ENCODE data around the gene NCOA7.
"Not testable (repeated sequence)": the region's sequence is repeated elsewhere in the genome, so short reads cannot be mapped to it uniquely, and the experiment has no call there.

Gene NCOA7

DNA sequence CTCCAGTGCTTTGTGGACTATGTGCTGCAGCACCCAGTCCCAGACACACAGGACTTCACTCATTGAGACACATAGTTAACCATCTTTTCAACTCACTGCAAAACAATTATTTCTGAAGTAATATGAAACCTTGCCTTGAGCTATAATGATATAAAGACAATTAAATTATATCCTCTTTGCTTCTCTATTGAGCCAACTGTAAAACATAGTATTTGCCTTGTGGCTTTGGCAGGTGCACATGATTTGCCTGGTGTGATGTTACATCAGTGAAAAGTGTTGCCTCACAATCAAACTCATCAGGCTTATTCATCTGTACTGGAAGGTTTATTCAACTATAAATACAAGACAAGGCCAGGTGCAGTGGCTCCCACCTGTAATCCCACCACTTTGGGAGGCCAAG, 80.6 kb downstream of the NCOA7 start:
- no peak for DNase-seq (ENCODE audit: low read depth)

DNA sequence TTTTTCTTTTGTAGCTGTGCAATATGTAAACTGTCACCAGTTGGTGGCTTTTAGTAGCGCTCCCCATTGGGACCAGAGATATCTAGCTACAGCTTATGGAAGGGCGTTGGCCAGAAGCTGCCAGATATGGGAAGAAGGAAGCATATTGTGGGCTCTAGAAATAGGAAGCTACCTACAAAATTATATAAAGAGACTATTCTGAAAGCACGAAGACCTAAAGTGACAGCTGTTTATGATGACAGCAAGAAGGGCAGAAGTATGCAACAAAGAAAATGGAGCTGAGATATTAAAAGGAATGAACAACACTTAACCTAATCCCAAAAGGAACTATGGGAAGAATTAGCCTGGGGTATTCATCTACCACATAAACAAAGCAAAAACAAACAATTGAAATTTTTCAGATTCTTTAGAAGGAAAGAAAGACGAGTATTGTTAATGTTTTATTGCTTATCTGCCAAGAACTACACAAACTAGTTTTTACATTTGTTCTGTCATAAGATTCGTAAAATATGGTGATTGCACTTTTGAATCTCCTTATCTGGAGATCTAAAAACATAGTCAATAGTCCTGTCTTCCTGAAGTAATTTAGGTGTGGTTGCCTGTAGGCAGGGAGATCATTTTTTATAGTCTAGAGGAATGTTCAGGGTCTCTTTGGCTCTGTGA, 81.6 kb downstream of the NCOA7 start:
- peak; percentile 43 for DNase-seq (ENCODE audit: low read depth)

DNA sequence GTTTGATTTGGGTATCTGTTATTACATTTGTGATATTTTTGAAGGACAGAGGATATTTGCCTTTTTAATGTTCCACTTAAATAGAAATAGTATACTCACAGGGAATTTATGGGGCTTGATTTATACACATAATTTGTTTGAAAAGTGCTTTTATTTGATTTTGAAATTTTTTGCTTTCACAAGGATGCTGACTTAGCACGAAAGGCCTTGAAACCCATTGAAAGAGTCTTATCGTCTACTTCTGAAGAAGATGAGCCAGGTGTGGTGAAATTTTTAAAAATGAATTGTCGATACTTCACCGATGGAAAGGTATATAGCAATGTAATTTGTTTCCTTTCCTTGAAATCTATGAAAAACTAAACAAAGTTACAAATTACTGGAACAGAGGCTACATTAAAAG, 91.5 kb downstream of the NCOA7 start:
- DNase-seq (ENCODE audit: low read depth): no peak

DNA sequence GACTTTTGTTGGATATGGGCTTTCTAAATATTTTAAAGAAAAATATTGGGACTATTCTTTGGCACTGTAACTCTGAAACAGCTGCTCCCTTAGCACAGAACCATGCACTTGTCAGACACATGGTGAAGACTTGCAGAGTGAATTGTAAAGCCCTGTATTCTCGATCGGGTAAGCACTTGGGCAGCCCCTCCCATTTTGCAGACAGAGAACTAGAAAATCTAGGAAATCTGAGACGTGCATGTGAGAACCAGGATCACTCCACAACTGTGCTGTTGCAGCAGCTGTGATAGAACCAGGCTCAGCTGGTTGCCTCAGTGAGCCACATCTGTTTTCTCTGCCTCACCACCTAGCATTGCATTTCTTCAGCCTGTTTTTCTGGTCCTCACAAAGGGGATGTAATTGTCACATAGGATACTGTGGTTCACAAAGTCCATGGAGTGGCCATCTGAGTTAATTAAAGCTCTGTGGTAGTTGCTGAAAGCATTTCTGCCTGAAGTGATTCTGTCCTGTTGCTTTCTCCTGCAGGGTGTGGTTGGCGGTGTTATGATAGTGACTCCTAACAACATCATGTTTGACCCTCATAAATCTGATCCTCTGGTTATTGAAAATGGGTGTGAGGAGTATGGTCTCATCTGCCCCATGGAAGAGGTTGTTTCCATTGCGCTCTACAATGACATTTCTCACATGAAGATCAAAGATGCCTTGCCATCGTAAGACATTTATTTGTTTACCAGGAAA, 94.0 kb downstream of the NCOA7 start:
- no peak for DNase-seq (ENCODE audit: low read depth)

DNA sequence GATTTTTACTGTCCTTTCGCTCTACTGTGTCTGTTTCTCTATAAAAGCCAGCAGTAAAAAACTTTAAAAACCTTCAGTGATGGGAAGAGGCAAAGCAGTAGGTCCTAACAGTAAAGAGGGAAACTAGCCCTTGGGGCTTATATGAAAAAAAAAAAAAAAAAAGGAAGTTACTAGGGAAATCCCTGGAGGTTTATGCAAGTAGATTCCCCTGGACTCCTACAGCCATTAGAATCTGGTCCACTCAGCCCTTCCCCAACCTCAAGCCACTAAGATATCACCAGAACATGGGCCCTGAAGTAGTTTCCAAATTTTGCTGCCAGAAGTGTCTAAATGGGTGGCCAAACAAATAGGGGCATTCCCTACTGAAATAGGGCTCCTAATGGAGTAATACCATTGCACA, 95.3 kb downstream of the NCOA7 start:
- no peak for DNase-seq (ENCODE audit: low read depth)

DNA sequence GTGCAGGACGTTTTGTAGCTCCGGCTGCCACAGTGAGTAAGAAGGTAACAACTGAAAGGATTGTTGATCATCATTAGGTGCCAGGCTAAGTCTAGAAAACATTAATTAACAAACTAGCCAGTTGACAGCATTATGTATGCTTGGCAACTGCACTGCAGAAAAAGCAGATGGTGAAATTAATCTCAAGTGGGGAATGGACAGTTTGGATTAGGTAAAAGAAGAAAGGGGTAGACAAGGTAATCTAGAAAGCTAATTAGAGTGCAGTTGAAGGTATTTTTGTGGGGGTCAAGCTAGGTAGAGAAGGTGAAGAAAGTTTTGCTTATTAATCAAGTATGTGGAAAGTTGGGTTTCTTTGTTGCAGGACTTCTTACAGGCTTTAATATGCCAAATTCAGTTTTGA, 96.2 kb downstream of the NCOA7 start:
- DNase-seq (ENCODE audit: low read depth): no peak

DNA sequence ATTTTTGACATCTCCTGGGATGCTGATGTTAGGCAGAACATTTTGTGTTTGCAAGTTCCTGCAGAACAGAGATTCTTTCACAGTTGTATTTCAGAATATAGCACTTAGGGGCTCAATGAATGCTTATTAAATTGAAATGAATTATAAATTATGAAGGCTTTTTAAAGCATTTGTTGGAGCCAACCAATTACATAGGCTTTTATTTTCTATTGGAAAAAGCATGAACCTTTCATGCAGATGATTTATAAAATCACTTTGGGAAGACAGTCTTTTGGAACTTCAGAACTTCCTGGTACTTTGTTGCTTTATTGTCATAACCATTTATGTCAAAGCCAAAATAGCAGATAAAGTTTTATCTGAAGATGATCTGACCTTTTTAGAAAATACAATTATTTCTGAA, 96.6 kb downstream of the NCOA7 start:
- no peak for DNase-seq (ENCODE audit: low read depth)

DNA sequence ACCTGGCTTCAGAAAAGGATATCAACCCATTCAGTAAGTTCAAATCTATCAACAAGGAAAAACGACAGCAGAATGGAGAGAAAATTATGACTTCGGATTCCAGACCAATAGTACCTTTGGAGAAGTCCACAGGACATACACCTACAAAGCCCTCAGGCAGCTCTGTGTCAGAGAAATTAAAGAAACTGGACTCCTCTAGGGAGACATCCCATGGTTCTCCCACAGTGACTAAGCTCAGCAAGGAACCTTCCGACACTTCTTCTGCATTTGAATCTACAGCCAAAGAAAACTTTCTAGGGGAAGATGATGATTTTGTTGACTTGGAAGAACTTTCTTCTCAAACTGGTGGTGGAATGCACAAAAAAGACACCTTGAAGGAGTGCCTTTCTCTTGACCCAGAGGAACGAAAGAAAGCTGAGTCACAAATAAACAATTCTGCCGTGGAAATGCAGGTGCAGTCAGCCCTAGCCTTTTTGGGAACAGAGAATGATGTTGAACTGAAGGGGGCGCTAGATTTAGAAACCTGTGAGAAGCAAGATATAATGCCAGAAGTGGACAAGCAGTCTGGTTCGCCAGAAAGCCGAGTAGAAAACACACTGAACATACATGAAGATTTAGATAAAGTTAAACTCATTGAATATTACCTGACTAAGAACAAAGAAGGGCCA, 98.4 kb downstream of the NCOA7 start:
- DNase-seq (ENCODE audit: low read depth): peak; percentile 71

DNA sequence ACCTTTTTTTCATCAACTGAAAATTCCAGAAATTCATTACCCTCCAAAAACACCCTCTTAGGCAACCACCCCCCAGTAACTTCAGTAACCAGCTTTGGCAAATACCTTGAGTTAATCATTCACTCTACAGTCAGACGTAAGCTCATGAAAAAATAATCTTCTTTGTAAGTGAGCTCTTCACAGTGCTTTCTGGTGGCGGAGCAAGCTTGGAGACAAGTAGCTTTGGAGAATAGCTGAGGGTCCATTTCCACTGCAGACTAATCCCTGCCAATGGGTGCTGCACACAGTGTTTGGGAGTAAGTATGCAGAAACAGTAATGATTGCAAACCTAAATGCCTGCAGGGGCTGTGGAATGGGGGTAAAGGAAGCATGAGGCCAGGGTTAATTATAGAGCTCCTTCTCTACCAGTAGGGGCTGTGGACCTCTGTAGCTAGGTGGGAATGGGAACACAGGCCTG, 109.0 kb downstream of the NCOA7 start:
- DNase-seq (ENCODE audit: low read depth): no peak

DNA sequence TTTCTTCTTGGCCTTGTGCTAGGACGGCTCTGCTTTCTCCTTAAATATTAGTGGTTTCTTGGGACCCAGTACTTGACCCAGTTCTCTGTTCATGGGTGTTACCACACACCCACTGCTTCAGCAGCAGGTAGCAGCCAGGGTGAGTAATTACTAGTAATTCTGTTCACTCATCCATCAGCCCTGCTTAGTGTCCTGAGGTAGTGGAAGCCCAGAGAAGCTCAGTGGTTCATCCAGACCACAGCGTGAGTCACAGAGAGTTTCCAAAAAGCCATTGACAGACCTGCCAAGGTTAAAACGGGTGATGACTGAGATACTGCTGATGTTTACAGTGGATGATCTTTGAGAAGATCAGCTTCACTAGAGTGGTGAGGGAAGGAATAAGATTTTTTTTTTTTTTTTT, 114.1 kb downstream of the NCOA7 start:
- peak; percentile 94 for DNase-seq (ENCODE audit: low read depth)

DNA sequence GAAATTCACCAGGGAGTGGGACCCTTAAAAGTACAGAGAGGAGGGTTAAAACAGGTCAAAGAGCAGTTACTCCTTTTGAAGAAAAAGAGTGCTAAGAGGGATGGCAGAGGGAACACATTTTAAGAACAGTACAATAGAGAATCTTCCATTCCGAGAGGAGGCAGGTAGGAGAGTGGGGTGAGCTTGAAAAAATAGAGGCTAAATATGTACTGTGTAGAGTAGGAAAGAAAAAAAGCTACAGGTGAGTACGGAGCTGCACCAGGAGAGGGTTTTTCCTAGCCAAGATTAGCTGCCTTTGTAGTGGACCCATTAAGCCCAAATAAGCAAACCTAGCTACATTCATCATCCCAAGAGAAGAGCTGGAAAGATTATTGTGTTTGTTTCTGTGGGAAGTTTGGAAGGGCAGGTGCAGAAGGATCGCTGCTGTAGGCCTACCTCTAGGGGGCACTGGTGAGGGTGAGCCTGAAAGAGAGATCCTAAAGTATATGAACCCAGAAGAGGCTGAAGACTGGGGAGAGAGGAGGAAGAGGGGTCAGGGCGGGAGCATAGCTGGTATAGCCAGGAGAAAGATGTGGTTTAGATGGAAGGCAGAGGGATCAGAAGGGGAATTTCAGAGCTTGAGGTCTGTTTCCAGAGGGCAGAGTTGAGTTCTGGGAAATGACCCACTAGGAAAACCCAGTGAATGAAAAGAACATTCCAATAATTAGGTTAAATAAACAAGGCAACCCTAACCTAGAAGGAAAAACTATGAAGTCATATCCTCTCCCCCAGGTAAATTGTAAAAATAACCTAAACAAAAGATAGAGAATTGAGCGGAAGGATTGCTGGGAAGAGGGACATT, 115.6 kb downstream of the NCOA7 start:
- peak; percentile 59 for DNase-seq (ENCODE audit: low read depth)

DNA sequence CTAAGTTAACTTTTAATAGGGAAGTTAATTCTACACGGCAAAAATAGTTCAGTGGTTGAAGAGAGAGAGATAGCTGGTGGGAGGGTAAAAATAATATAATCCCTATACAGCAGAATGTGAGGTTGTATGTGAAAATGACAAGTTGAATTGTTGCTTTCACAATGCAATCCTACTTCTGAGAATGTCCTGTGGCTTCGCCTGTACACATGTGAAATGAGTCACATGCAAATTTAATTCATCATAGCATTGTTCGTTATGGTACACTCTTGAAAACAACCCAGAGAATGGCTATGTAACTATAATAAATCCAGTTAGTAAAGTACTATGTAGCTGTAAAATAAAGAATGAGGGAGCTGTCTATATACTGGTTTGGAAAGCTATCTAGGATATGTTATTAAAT, 119.8 kb downstream of the NCOA7 start:
- DNase-seq (ENCODE audit: low read depth): peak; percentile 87

DNA sequence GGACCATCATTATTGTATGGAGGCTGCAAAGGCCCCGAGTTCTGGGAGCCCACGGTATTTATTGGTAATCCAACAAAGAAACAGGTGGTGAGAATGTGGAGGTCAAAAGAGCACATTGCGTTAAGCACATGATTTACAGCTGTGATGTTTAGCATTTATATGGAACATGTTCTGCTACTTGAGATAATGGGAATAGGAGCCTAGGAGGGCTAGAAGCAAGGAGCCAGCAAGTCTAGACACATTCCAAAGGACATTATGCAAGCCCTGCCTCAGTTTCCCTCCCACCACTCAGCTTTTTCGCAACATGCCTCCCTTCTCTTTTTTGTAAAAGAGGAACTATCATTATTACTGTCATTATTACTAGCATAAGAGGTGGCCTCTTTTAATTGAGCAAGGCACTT, 120.3 kb downstream of the NCOA7 start:
- not testable (repeated sequence) for DNase-seq (ENCODE audit: low read depth)

DNA sequence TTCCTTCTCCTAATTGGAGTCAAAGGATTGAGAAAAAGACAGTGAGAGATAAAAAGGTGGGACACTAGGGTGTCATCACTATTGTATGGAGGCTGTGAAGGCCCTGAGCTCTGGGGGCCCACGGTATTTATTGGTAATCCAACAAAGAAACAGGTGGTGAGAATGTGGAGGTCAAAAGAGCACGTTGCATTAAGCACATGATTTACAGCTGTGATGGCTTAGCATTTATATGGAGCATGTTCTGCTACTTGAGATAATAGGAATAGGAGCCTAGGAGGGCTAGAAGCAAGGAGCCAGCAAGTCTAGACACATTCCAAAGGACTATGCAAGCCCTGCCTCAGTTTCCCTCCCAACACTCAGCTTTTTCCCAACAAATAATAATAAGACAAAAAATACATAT, 121.7 kb downstream of the NCOA7 start:
- DNase-seq (ENCODE audit: low read depth): not testable (repeated sequence)

DNA sequence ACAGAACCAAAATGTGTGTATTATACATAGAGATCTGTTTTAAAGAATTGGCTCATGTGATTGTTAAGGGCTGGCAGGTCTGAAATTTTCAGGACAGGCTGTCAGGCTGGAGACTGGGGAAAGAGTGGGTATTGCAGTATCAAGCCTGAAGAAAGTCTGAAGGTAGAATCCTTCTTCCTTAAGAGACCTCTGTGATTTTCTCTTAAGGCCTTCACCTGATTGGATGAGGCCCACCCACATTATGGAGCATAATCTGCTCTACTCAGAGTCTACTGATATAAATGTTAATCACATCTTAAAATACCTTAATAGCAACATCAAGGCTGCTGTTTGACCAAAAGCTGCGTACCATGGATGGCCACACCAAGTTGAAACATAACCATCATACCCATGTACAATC, 122.4 kb downstream of the NCOA7 start:
- no peak for DNase-seq (ENCODE audit: low read depth)

DNA sequence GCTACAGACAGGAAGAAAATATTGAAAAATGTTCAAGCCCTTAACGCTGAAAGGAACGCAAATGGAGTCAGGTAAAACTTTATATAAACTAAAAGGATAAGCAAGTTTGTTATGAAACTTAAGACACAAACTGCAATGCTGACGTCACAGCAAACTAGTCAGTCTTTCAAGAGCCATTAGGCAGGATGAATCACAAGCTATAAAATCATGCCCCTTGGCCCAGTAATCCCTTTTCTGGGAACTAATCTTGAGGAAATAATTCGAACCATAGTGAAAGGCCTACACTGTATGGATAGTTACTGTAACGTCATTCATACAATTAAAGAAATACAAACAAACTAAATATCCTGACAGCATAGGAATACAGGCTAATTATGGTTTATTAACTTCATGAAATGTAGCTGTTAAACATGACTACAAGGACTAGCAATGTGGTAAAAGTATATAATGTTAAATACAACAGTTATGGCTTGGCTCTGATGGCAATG, 123.1 kb downstream of the NCOA7 start:
- peak; percentile 97 for DNase-seq (ENCODE audit: low read depth)

DNA sequence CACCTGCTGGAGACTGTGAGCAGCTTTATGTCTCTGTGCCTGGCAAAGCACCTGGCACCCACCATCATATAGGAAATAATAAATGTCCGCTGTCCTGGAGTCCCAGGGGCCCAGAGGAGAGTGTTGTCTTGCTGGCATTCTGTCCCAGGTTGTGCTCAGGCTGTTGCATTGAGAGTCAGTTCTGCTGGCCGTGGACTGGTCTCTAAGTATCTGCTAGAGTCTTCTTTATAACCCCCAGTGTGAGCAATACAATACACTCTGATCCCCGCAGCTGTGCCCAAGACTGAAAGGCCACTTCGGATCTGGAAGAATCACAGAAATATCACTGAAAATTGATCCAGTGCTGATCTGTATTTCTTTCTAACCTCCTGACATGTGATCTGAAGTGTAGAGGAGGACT, 127.5 kb downstream of the NCOA7 start:
- DNase-seq (ENCODE audit: low read depth): no peak

DNA sequence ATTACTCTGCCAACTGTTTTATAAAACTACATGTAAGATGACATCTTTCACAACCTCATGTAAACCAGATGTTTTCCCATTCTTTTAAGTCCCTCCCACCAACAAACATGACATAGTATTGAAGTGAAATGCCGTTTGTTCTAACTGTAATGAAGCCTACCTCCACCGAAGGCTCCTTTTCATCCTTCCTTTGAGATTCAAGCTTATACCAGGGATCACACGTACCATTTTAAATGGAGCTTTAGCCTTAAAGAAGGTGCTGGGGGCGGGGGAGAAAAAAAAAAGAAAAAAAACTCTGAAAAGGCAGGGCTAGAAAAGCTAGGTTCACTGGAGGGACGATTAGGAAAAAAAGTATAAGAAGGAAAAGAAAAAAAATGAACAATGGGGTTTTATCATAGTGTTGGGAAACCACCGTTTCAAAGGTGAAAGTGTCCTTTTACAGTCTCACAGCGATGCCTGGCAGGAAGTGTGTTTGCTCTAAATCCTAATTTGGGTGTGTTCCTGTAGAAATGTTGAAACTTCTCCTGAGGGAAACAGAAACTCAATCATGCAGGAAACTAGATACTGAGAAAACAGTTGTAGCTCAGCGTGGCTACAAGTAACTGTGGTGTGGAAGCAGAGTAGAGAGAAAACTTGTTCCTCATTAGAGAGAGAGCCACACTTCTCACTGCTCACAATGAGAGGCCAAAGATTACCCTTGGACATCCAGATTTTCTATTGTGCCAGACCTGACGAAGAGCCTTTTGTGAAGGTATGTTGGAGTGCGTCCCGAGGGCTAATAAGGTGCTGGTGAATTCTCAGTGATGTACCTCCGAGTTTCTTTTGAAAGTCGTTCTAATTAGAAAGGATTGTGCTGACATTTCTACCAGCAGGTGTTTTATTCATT, 128.2 kb downstream of the NCOA7 start:
- DNase-seq (ENCODE audit: low read depth): peak; percentile 83

DNA sequence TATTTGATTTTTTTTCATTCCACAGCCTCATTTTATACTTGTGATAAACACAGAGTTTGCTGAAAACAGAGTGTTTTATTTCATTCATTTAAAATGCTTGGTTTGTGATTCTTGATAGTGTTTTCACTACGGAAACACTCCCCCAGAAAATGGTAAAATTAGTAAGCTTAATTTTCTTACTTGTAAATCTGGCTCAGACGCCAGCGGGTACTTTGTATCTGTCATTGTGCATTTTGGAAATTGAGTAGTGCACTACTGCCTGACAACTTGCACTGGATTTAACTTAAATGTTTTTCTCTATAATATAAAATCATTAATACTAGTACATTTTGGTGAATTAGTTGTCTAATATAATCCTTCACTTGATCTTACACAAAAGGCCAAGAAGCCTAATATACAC, 128.9 kb downstream of the NCOA7 start:
- DNase-seq (ENCODE audit: low read depth): no peak

DNA sequence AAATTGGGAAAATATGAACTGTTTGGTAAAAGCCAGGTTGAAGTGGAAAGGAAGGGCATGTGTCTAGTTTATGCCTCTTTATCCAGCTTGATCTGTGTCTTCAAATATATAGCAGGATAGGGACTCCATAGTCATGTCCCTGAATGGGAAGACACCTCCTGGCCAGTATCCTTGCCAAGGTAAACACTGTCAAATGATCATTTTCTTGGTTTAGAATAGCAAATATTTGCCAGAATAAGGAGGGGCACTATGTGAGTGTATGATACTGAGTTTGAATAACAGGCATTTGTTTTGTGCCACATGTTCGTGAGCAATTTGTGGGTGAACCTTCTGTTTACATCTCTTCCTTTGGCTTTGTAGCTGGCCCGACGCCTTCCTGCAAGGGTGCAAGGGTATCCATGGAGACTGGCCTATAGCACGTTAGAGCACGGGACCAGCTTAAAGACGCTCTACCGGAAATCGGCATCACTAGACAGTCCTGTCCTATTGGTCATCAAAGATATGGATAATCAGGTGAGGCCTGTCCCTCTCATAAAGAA, 131.6 kb downstream of the NCOA7 start:
- no peak for DNase-seq (ENCODE audit: low read depth)

DNA sequence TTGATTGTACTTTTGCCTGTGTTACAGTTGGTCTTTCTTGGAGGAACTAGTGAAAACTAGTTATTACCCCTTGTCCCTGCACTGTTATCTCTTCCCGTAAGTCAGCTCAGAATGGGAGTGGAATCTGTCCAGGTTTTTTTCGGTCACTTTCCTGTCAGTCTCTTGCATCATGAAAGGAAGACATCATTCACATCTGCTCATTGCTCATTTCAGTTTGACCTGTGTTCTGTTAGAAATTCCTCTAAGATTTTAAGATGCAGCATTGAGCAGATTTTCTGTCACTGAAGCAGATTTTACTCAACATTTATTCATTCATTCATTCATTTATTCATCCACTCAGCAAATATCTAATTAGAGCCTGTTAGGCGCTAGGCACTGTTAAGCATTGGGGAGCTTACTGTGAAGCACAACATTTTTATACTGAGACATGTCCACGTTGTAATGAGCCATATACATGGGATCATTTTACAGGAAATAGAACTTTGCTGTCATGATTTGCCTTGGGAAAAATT, 132.7 kb downstream of the NCOA7 start:
- no peak for DNase-seq (ENCODE audit: low read depth)
